A673 (cell line): Measurements from ENCODE around the gene TRPC4AP.

Experiments used
- EZH2 ChIP-seq: fragments of 200-600 bp; sonication (generic); IDR thresholded peaks from 2 replicates; pipeline ENCODE4 v1.6.1; 2017; ENCODE audit warnings: borderline replicate concordance, low read depth, mild to moderate bottlenecking, mixed read lengths, antibody characterized with exemption, low read length; ENCODE audit not compliant: poor library complexity, severe bottlenecking
- TF ChIP-seq, protein P1 (sequence below): fragments of 300-800, 200-600 bp; sonication (generic); conservative IDR thresholded peaks from 2 replicates; pipeline ENCODE4 v1.5.1; 2017; ENCODE audit warnings: low read depth, mild to moderate bottlenecking, antibody characterized with exemption, low read length, moderate library complexity, mixed read lengths

- TF ChIP-seq, protein P1, sequence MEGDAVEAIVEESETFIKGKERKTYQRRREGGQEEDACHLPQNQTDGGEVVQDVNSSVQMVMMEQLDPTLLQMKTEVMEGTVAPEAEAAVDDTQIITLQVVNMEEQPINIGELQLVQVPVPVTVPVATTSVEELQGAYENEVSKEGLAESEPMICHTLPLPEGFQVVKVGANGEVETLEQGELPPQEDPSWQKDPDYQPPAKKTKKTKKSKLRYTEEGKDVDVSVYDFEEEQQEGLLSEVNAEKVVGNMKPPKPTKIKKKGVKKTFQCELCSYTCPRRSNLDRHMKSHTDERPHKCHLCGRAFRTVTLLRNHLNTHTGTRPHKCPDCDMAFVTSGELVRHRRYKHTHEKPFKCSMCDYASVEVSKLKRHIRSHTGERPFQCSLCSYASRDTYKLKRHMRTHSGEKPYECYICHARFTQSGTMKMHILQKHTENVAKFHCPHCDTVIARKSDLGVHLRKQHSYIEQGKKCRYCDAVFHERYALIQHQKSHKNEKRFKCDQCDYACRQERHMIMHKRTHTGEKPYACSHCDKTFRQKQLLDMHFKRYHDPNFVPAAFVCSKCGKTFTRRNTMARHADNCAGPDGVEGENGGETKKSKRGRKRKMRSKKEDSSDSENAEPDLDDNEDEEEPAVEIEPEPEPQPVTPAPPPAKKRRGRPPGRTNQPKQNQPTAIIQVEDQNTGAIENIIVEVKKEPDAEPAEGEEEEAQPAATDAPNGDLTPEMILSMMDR: no peak
- TF ChIP-seq EZH2: no peak
These were observed 40.4 kb upstream of the TRPC4AP start for GRCh38 chr20:35133031-35133430.
